DMS114 treated with DMSO at 0.1 percent for 48 hours (cell line): Measurements from ENCODE around the gene LRRC37A3.
"Not testable (repeated sequence)": the region's sequence is repeated elsewhere in the genome, so short reads cannot be mapped to it uniquely, and the experiment has no call there.

Experiments used
- DNase-seq: peaks from one replicate; lab custom pipeline; 2025; ENCODE audit not compliant: unreplicated experiment; lab: John Stamatoyannopoulos, UW

The LRRC37A3 gene

DNA sequence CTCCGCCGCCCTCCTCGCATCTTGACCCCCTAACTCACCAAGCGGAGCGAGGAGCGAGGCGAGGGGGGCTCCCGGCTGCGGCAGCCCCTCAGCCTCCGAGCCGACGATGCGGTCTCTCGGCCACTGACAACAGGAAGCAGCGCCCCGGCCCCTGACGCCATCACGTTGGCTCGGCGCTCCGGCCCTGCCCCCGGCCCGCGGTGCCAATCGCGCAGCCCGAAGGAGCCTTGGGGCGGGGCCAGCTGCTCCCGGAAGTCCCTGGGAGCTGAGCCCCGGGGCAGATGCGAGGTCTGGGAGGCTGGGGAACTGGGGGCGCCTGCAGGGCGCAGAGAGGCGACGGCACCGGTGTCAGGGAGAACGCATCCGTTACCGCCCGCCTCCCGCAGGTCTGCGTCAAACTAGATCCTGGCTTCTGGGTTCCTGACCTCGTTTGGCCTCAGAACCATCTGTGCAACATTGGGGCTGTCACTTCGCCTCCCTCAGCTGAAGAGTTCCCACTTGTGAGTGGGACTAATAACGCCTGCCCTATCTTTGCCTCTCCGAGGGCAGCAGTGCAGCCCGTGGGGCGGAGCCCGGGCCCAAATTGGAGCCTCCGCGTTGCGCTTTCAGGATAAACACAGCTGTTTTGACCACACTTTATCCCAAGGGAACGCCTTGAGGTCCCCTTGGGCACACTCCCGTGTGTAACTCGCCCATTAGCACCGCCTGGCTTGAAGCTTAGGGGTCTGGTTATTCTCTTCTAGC lies 82.1 kb downstream of the LRRC37A3 start:
- DNase-seq: peak; percentile 57

DNA sequence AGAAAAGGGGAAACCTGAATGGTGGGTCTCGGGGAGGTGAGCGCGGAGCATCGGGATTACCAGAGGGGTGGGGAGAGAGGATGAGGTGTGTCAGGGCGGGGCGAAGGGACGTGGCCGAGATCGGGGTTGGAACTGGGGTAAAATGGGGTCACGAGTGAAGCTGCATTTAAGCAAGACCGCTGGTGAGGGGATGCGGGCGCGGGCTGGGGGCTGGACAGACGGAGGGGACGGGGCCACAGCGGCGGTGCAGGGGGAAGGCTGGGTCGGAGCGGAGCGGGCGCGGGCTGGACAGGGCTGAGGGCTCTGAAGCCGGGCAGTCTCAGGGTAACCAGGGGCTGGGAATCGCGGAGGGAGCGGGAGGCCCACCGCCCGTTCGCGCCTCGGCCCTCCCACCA lies 82.7 kb downstream of the LRRC37A3 start:
- not testable (repeated sequence) for DNase-seq

DNA sequence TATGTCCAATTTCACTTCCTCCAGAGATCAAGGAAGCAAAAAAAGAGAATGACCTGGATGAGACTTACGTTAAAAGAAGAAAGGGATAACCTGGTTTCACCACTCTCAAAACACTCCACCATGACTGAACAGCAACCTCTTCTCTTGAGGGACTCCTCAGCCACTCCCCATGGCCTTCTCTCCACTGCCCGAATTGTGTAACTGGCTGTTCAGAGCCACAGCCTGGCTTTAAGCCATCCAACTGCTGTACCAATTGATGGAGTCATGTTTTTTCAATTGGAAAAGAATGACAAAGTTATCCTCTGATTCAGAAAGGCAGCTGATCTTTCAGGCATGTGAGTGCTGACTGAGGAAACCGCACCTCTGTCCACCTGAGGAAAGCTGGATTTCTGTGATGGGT lies 85.2 kb downstream of the LRRC37A3 start:
- not testable (repeated sequence) for DNase-seq

- DNase-seq: not testable (repeated sequence)
Observed at GRCh38 chr17:64830631-64831040, 88.6 kb downstream of the LRRC37A3 start.

GRCh38 chr17:64829824-64830630 lies 89.3 kb downstream of the LRRC37A3 start:
- not testable (repeated sequence) for DNase-seq

DNA sequence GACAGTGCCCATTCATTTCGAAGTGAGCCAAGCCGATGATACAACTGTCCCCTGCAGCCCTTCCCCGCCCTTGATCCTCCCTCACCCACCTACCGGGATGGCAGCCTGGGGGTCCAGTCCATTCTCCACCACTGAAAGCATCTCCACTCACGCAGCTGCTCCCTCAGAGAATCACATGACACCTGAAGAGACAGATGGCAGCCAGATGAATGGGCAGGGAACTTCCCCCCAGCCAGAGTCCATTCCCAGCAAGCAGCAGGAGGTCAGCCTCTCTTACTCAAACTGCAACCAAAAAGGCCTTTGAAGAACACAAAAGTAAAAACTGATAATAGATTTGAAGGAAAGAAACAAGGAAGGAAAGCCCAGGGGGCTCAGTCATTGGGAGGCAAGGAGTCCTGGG lies 90.2 kb downstream of the LRRC37A3 start:
- not testable (repeated sequence) for DNase-seq

DNA sequence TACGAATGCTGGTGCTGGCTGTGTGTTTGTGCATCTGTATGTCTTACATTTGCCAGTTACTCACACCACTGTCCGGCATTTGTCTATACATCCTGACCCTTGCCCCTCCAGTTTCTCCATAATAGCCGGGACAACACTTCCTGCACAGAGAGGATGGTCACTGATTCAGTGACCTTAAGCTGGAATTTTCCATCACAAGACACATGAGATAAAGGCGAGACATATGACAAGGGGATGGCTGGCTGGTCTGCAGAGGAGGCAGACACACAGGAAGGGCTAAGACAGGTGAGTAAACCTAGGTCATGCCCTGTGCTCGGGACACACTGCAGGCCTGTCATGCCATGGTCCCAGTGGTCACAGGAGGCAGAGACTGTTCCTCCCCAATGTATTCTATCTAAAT lies 100.4 kb downstream of the LRRC37A3 start:
- DNase-seq: not testable (repeated sequence)

DNA sequence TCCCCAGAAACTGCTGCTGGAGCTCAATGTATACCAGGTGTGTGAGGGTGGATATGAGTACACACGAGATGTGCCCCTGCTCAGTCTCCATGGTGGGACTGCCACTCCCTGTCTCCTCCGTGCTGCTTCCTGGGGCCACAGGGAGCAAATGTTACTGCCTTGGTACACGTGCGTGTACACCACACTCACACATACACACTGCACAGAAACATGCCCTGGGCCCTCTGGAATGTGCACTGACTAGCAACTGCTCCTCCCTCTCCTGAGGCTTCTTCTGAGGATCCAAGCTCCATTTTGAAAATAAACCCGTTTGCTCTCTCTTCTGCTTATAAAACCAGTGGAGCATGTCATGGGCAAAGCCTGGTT lies 103.5 kb downstream of the LRRC37A3 start:
- DNase-seq: not testable (repeated sequence)

DNA sequence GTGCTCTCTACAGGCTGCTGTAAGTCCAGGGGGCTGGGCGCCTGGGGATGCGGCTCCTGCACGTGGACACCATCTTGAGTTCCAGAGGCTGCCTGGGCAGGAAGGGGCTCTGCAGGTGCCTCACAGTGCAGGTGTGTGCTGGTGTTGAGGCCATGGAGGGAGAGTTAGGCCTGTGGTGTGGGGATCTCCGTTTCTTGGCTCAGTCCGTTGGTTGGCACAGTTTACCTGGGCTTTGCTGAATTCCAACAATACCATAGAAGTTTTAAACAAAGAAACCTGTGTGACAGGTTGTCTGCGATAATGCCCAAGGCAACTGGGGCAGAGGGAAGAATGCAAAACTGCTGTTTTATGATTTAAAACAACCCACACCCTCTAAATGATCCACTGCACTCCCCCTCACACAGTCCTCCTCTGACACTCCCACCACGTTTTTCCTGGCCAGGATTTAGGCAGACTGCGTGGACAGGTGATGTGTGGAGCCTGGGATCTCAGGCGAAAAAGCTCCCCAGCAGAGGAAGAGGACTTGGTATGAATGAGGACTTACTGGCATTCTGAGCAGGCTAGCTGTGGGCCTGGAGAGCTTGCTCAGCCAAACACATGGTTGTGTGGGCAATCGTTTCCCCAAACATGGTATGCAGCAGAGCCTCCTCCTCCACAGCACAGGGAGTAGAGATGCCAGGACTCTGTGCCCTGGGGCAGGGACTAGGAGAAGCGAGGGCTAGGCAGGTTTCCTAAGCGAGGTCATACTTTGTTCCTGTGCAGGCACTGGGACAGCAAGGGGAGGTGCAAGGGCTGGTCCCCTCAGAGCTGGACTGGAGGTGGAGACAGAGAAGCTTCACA lies 104.1 kb downstream of the LRRC37A3 start:
- DNase-seq: not testable (repeated sequence)

GRCh38 chr17:64808178-64808977 lies 110.9 kb downstream of the LRRC37A3 start:
- DNase-seq: not testable (repeated sequence)
